ENCODE data around the gene ENDOU.

The ENDOU gene

GRCh38 chr12:47751561-47751960 lies 26.3 kb upstream of the ENDOU start:
- H3K4me3 ChIP-seq (replicated peaks; ENCODE audit: low read depth, low read length) = no peak overlapping the region
- DNase-seq (ENCODE audit: low read depth) = no peak
- no peak for TF ChIP-seq CTCF (IDR thresholded peaks at IDR 0.05; ENCODE audit: low read length, missing control alignments)

- no peak overlapping the region for H3K4me3 ChIP-seq (replicated peaks; ENCODE audit: low read depth, low read length)
- TF ChIP-seq CTCF (IDR thresholded peaks at IDR 0.05; ENCODE audit: low read length, missing control alignments) = no peak
- no peak for DNase-seq (ENCODE audit: low read depth)
These were observed 25.7 kb upstream of the ENDOU start for GRCh38 chr12:47750916-47751470.

GRCh38 chr12:47750229-47750798 lies 25.0 kb upstream of the ENDOU start:
- TF ChIP-seq CTCF (IDR thresholded peaks at IDR 0.05; ENCODE audit: low read length, missing control alignments) = no peak
- no peak for DNase-seq (ENCODE audit: low read depth)
- H3K4me3 ChIP-seq (replicated peaks; ENCODE audit: low read depth, low read length) = no peak overlapping the region

GRCh38 chr12:47748899-47749298 lies 23.6 kb upstream of the ENDOU start:
- no peak for TF ChIP-seq CTCF (IDR thresholded peaks at IDR 0.05; ENCODE audit: low read length, missing control alignments)
- no peak overlapping the region for H3K4me3 ChIP-seq (replicated peaks; ENCODE audit: low read depth, low read length)
- no peak for DNase-seq (ENCODE audit: low read depth)

GRCh38 chr12:47748507-47748828 lies 23.2 kb upstream of the ENDOU start:
- no peak overlapping the region for H3K4me3 ChIP-seq (replicated peaks; ENCODE audit: low read depth, low read length)
- no peak for DNase-seq (ENCODE audit: low read depth)
- no peak for TF ChIP-seq CTCF (IDR thresholded peaks at IDR 0.05; ENCODE audit: low read length, missing control alignments)

GRCh38 chr12:47747596-47748506 lies 22.6 kb upstream of the ENDOU start:
- no peak for DNase-seq (ENCODE audit: low read depth)
- H3K4me3 ChIP-seq (replicated peaks; ENCODE audit: low read depth, low read length) = no peak overlapping the region
- no peak for TF ChIP-seq CTCF (IDR thresholded peaks at IDR 0.05; ENCODE audit: low read length, missing control alignments)
